AG09309 (cell line): ENCODE measurements around the gene SRCIN1.
"Not testable (repeated sequence)": the region's sequence is repeated elsewhere in the genome, so short reads cannot be mapped to it uniquely, and the experiment has no call there.

Source experiments
- DNase-seq: peaks from one replicate; pipeline ENCODE4 v3.0.0-alpha.2; 2010; ENCODE audit warnings: low read depth
- H3K4me3 ChIP-seq: 2 replicates; pipeline ENCODE4 v1.5.1; 2011; ENCODE audit warnings: mild to moderate bottlenecking, low read depth, low read length, moderate library complexity; ENCODE audit not compliant: control insufficient read depth
- CTCF ChIP-seq: IDR thresholded peaks from 2 replicates; pipeline ENCODE4 v1.5.1; 2011; ENCODE audit warnings: mild to moderate bottlenecking, low read depth, low read length, inconsistent platforms; ENCODE audit not compliant: insufficient read depth, control insufficient read depth; ENCODE audit errors: missing control alignments

The SRCIN1 gene

GRCh38 chr17:38636054-38636453 lies 30.3 kb upstream of the SRCIN1 start:
- TF ChIP-seq CTCF = no peak
- no peak for DNase-seq
- H3K4me3 ChIP-seq = no peak overlapping the region

- DNase-seq = no peak
- no peak for TF ChIP-seq CTCF
- H3K4me3 ChIP-seq = no peak overlapping the region
These were observed 26.6 kb upstream of the SRCIN1 start for GRCh38 chr17:38632334-38632733.

GRCh38 chr17:38628441-38628840 lies 22.7 kb upstream of the SRCIN1 start:
- no peak for DNase-seq
- TF ChIP-seq CTCF = no peak
- H3K4me3 ChIP-seq = no peak overlapping the region

- DNase-seq = no peak
- no peak overlapping the region for H3K4me3 ChIP-seq
- TF ChIP-seq CTCF = no peak
These were observed 22.2 kb upstream of the SRCIN1 start for GRCh38 chr17:38627957-38628356.

GRCh38 chr17:38626606-38627226 lies 21.0 kb upstream of the SRCIN1 start:
- DNase-seq, H3K4me3 ChIP-seq: not testable (repeated sequence)

- no peak for DNase-seq
- no peak overlapping the region for H3K4me3 ChIP-seq
- no peak for TF ChIP-seq CTCF
These were observed 19.7 kb upstream of the SRCIN1 start for GRCh38 chr17:38625482-38625881.

GRCh38 chr17:38624782-38625355 lies 19.1 kb upstream of the SRCIN1 start:
- not testable (repeated sequence) for DNase-seq

GRCh38 chr17:38621538-38621937 lies 15.8 kb upstream of the SRCIN1 start:
- DNase-seq = no peak
- H3K4me3 ChIP-seq = no peak overlapping the region
- TF ChIP-seq CTCF = no peak

More at GRCh38 chr17:38624782-38625355, 19.1 kb upstream of the SRCIN1 start:
- H3K4me3 ChIP-seq = not testable (repeated sequence)
